ENCODE data around the gene LARGE1. TPM values are rescaled to one million over a fixed set of nuclear protein-coding genes. Genes with fewer than 3 reads are reported as not detected.

The LARGE1 gene
- total and polyA plus RNA-seq, 7 donors = 14.9 to 91.6 (median 46.1) TPM

DNA sequence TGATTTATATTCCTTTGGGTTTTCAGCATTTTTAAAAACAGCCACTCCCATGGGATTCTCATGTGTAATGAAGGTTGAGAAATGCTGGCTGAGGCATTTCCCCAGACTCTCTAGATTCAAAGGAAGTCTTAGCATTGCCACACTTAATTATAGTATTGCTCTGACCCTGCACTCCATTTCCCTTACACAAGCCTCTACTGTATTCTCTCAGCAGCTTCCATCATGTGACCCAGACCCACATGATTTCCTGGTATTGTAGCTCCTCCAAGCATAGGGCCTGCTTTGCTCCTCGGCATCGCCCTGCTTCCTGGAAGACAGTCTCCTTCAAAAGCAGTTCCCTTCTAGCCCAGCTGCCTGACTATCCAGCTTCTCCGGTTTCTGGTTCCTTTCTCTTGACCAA is 261.5 kb downstream of the LARGE1 start:
- intact Hi-C loops (cut with DNase I) = no loop called here
- H3K9me3 ChIP-seq = no peaks in the 10 kb centered on the region
- no peaks in the 10 kb centered on the region for H3K36me3 ChIP-seq (ENCODE audit: insufficient read depth in 1 of 2, low read depth in 1 of 2)
- H3K27me3 ChIP-seq (ENCODE audit: insufficient read depth in 3 of 3, low read length in 2 of 3) = no peaks in the 10 kb centered on the region
- peak overlapping the region; percentile 32 for H3K27ac ChIP-seq
- no peak overlapping the region for H3K4me3 ChIP-seq
- WGBS, 3 donors = 40 to 58% (median 41%) methylated on average over 3 of the region's 3 CpGs
- H3K4me1 ChIP-seq = no peaks in the 10 kb centered on the region
- ATAC-seq (peak; percentile 40 to 78 (median 66)), DNase-seq (peak; percentile 31 to 56)
- TF ChIP-seq, protein P1, sequence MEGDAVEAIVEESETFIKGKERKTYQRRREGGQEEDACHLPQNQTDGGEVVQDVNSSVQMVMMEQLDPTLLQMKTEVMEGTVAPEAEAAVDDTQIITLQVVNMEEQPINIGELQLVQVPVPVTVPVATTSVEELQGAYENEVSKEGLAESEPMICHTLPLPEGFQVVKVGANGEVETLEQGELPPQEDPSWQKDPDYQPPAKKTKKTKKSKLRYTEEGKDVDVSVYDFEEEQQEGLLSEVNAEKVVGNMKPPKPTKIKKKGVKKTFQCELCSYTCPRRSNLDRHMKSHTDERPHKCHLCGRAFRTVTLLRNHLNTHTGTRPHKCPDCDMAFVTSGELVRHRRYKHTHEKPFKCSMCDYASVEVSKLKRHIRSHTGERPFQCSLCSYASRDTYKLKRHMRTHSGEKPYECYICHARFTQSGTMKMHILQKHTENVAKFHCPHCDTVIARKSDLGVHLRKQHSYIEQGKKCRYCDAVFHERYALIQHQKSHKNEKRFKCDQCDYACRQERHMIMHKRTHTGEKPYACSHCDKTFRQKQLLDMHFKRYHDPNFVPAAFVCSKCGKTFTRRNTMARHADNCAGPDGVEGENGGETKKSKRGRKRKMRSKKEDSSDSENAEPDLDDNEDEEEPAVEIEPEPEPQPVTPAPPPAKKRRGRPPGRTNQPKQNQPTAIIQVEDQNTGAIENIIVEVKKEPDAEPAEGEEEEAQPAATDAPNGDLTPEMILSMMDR (IDR thresholded peaks at IDR 0.05) = no peak

DNA sequence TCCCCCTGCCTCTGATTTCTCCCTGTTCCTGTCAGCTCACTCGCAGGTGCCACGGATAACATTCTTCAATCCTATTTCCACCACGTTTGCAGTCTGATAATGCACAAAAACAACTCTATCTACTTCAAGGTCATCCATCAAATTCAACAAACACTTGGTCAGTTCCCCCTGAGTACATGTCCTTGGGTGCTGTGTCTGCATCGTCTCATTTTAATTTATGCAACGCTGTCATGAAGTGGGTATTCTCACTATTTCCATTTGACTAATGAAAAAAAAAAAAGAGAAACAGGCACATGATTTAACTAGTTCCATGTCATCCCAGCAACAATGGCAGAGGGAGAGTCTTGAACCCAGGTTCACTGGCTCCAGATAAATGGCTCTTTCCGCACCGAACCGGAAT is 262.6 kb downstream of the LARGE1 start:
- DNase-seq (no peak), ATAC-seq (no peak)
- Histone ChIP-seq H3K4me3 (no peak overlapping the region), H3K27me3 (ENCODE audit: insufficient read depth in 3 of 3, low read length in 2 of 3) (no peaks in the 10 kb centered on the region), H3K4me1 (no peaks in the 10 kb centered on the region), H3K27ac (no peak overlapping the region), H3K9me3 (no peaks in the 10 kb centered on the region), H3K36me3 (ENCODE audit: insufficient read depth in 1 of 2, low read depth in 1 of 2) (no peaks in the 10 kb centered on the region)
- TF ChIP-seq, protein P1 (IDR thresholded peaks at IDR 0.05) = no peak
- WGBS, 3 donors = 80 to 86% (median 84%) methylated on average over 8 of the region's 8 CpGs
- intact Hi-C loops (cut with DNase I) = no loop called here

- H3K4me1 ChIP-seq = no peaks in the 10 kb centered on the region
- H3K27me3 ChIP-seq (ENCODE audit: insufficient read depth in 3 of 3, low read length in 2 of 3) = no peaks in the 10 kb centered on the region
- TF ChIP-seq, protein P1 (IDR thresholded peaks at IDR 0.05) = no peak
- ATAC-seq = peak; percentile 34 to 64 (median 53)
- no peaks in the 10 kb centered on the region for H3K36me3 ChIP-seq (ENCODE audit: insufficient read depth in 1 of 2, low read depth in 1 of 2)
- 63 to 74% (median 72%) methylated on average over 8 of the region's 8 CpGs for WGBS, 3 donors
- no peak overlapping the region for H3K27ac ChIP-seq
- H3K9me3 ChIP-seq = no peaks in the 10 kb centered on the region
- no peak overlapping the region for H3K4me3 ChIP-seq
- intact Hi-C loops (cut with DNase I) = no loop called here
- no peak for DNase-seq
These were observed 263.3 kb downstream of the LARGE1 start for GRCh38 chr22:33656808-33657628.

DNA sequence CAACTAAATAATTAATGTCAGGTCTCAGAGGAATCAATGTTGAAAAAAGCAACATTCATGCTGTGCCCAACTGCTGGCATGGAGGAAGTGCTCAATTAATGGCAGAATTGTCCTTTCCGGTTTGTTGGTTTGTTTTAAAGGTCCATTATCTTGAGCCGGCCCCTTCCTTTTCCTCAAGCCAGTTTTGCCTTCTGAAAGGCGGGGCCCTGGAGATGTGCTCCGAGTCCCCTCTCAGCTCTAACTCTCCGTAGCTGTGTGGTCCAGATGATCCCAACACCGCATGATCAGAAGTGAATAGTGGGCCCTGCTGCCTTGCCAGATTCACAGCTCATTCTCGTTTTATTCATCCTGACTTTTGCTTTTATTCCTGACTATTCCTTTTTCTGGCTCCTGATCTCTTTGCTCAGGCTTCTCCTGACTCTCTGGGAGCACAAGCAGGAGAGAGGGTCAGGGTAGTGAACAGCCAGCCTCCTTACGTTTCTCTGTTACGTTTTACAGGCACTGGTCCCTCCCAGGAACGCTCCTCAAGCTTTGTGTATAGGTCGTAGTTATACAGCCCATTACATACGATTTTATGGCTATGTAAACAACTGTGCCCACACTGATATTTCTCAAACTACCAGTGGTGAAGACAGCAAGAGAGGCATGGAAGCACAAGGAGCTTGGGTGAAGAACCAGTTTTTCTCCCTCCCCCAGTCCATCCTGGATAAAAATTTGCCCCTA is 265.9 kb downstream of the LARGE1 start:
- Histone ChIP-seq H3K27ac (no peak overlapping the region), H3K27me3 (ENCODE audit: insufficient read depth in 3 of 3, low read length in 2 of 3) (no peaks in the 10 kb centered on the region), H3K9me3 (no peaks in the 10 kb centered on the region), H3K36me3 (ENCODE audit: insufficient read depth in 1 of 2, low read depth in 1 of 2) (peaks cover 0 to 8% of the 10 kb centered on the region in 2 donors), H3K4me3 (no peak overlapping the region), H3K4me1 (no peaks in the 10 kb centered on the region)
- DNase-seq (no peak), ATAC-seq (no peak)
- intact Hi-C loops (cut with DNase I) = no loop called here
- WGBS, 3 donors = 74 to 80% (median 79%) methylated on average over 12 of the region's 12 CpGs
- TF ChIP-seq, protein P1 (IDR thresholded peaks at IDR 0.05) = no peak
